Cardiac fibroblast (primary cell): ENCODE measurements around the gene FREM1.

ENCODE experiments used
- DNase-seq, 2 donors: peaks; one replicate each; pipeline versions ENCODE4 v3.0.0 to v3.0.0-alpha.2; 2010; ENCODE audit warnings: low read depth in 2 of 2
- H3K4me3 ChIP-seq, 2 donors: replicated peaks in 1 of 2; 1 replicate in 1 of 2; 2 replicates in 1 of 2; pipeline ENCODE4 v1.5.1; 2011; ENCODE audit warnings: low read depth in 2 of 2, low read length in 2 of 2, mild to moderate bottlenecking in 2 of 2, moderate library complexity in 1 of 2
- CTCF ChIP-seq: IDR thresholded peaks from one replicate; pipeline ENCODE4 v1.5.1; 2011; ENCODE audit warnings: low read depth, mild to moderate bottlenecking, low read length, inconsistent platforms

FREM1 gene

GRCh38 chr9:14906000-14906399 is 4.2 kb downstream of the FREM1 start:
- DNase-seq: no peak
- no peak for TF ChIP-seq CTCF
- H3K4me3 ChIP-seq: no peak overlapping the region

GRCh38 chr9:14903040-14903439 is 7.2 kb downstream of the FREM1 start:
- no peak for DNase-seq
- no peak for TF ChIP-seq CTCF
- no peak overlapping the region for H3K4me3 ChIP-seq

GRCh38 chr9:14902561-14902960 is 7.7 kb downstream of the FREM1 start:
- no peak overlapping the region for H3K4me3 ChIP-seq
- no peak for DNase-seq
- no peak for TF ChIP-seq CTCF

- no peak for DNase-seq
- TF ChIP-seq CTCF: no peak
- H3K4me3 ChIP-seq: no peak overlapping the region
Measured at GRCh38 chr9:14899815-14900193, 10.4 kb downstream of the FREM1 start.

- no peak for TF ChIP-seq CTCF
- DNase-seq: no peak
- H3K4me3 ChIP-seq: no peak overlapping the region
Measured at GRCh38 chr9:14899042-14899814, 11.0 kb downstream of the FREM1 start.

- no peak for DNase-seq
- H3K4me3 ChIP-seq: no peak overlapping the region
- no peak for TF ChIP-seq CTCF
Measured at GRCh38 chr9:14895806-14896205, 14.4 kb downstream of the FREM1 start.

GRCh38 chr9:14893280-14893679 is 16.9 kb downstream of the FREM1 start:
- DNase-seq: no peak
- no peak overlapping the region for H3K4me3 ChIP-seq
- no peak for TF ChIP-seq CTCF
